HepG2 (cell line): ENCODE results near the gene BBS9. TPM values are rescaled to one million over a fixed set of nuclear protein-coding genes. Genes with fewer than 3 reads are reported as not detected.

Experiments
- ATAC-seq: fragments of 200-7000 bp; cut with Tn5 transposase; 3 replicates; pipeline ENCODE4 v1.9.1; 2020; ENCODE audit warnings: mild to moderate bottlenecking, moderate library complexity
- BruUV-seq: library from RNA; stranded (reverse); fragments of 400-500 nt; replicated peaks from 2 replicates; lab custom pipeline; 2021; lab: Mats Ljungman, UMichigan
- CTCF ChIA-PET: fragments of 300-600 bp; formaldehyde crosslinking; extraction: SDS; loops from one replicate; lab custom pipeline; 2021; ENCODE audit warnings: low total read pairs, inconsistent platforms, low intra/inter-chr PET ratio; lab: Yijun Ruan, JAX
- POLR2A ChIA-PET: fragments of 350-600 bp; sonication (Branson Sonifier 250); formaldehyde crosslinking; loops from one replicate; lab custom pipeline; 2020; ENCODE audit warnings: antibody characterized with exemption, inconsistent platforms; lab: Yijun Ruan, JAX
- DNase-seq: peaks from one replicate; pipeline ENCODE4 v3.0.0-alpha.2; 2015; ENCODE audit warnings: low spot score
- FAIRE-seq: peaks from 3 replicates; lab custom pipeline; 2011; peaks lifted over from hg19 to GRCh38; lab: Jason Lieb, UNC
- H2AFZ ChIP-seq: one replicate; pipeline ENCODE4 v1.6.1; 2011; ENCODE audit warnings: low read length, inconsistent platforms
- H3K27ac ChIP-seq: fragments of 300-600 bp; 3 replicates; pipeline ENCODE4 v1.8.0; 2011; ENCODE audit warnings: mixed run types, mild to moderate bottlenecking, mixed read lengths, low read length, inconsistent platforms; ENCODE audit not compliant: insufficient read depth; ENCODE audit errors: extremely low read length
- H3K27me3 ChIP-seq, 2 experiments: fragments of 200-600 bp in 1 of 2; 2 replicates in 1 of 2; 3 replicates in 1 of 2; pipeline versions ENCODE4 v1.6.0 to v1.8.0; 2011; ENCODE audit warnings: low read length in 2 of 2, mild to moderate bottlenecking in 2 of 2, moderate library complexity in 2 of 2, inconsistent platforms in 1 of 2; ENCODE audit not compliant: insufficient read depth in 2 of 2, control insufficient read depth in 1 of 2
- H3K36me3 ChIP-seq, 2 experiments: fragments of 200-600 bp in 1 of 2; replicated peaks in 1 of 2; 2 replicates in 1 of 2; 3 replicates in 1 of 2; pipeline versions ENCODE4 v1.5.1 to v1.8.0; 2011; ENCODE audit warnings: low read length in 2 of 2, inconsistent platforms in 1 of 2; ENCODE audit not compliant: insufficient read depth in 2 of 2, control insufficient read depth in 1 of 2
- H3K4me1 ChIP-seq: 2 replicates; pipeline ENCODE4 v1.5.1; 2012; ENCODE audit warnings: low read length, inconsistent platforms; ENCODE audit not compliant: insufficient read depth
- H3K4me2 ChIP-seq: 2 replicates; pipeline ENCODE4 v1.6.0; 2011; ENCODE audit warnings: low read depth, low read length, inconsistent platforms
- H3K4me3 ChIP-seq, 3 experiments: fragments of 200-600 bp in 1 of 3; sonication (generic), shearing (Covaris generic) in 1 of 3; replicated peaks in 1 of 3; 2 replicates each; pipeline ENCODE4 v1.5.1; 2011 to 2016; ENCODE audit warnings: low read length in 3 of 3, inconsistent platforms in 2 of 3, low read depth in 2 of 3, mild to moderate bottlenecking in 2 of 3, control low read depth in 1 of 3, mixed read lengths in 1 of 3; ENCODE audit not compliant: insufficient read depth in 1 of 3
- H3K79me2 ChIP-seq: one replicate; pipeline ENCODE4 v1.6.1; 2011; ENCODE audit warnings: low read length, inconsistent platforms; ENCODE audit not compliant: insufficient read depth
- H3K9ac ChIP-seq: 2 replicates; pipeline ENCODE4 v1.6.0; 2011; ENCODE audit warnings: mild to moderate bottlenecking, low read depth, low read length, inconsistent platforms; ENCODE audit not compliant: insufficient read depth
- H3K9me3 ChIP-seq: 2 replicates; pipeline ENCODE4 v1.5.1; 2012; ENCODE audit warnings: mild to moderate bottlenecking, low read length
- H4K20me1 ChIP-seq: 2 replicates; pipeline ENCODE4 v1.6.0; 2011; ENCODE audit warnings: inconsistent platforms, mild to moderate bottlenecking, low read length, moderate library complexity; ENCODE audit not compliant: insufficient read depth
- BRCA1 ChIP-seq: sonication (generic); formaldehyde crosslinking; IDR thresholded peaks from 2 replicates; pipeline ENCODE4 v1.4.0; 2020; ENCODE audit warnings: missing genetic modification reagents
- HCFC1 ChIP-seq: fragments of 150-350 bp; IDR thresholded peaks from 2 replicates; pipeline ENCODE4 v1.6.1; 2014; ENCODE audit warnings: low read depth, low read length
- KDM4B ChIP-seq: sonication (generic); formaldehyde crosslinking; IDR thresholded peaks from 2 replicates; pipeline ENCODE4 v1.4.0; 2020; ENCODE audit warnings: missing genetic modification reagents
- PPARG ChIP-seq: conservative IDR thresholded peaks from 2 replicates; pipeline ENCODE4 v1.6.1; 2016; ENCODE audit warnings: missing biosample characterization, missing genetic modification reagents
- STAG1 ChIP-seq: sonication (generic); formaldehyde crosslinking; IDR thresholded peaks from 2 replicates; pipeline ENCODE4 v1.4.0; 2020; ENCODE audit warnings: missing genetic modification reagents
- TCF7L2 ChIP-seq: IDR thresholded peaks from 2 replicates; pipeline ENCODE4 v1.6.1; 2011; ENCODE audit warnings: mild to moderate bottlenecking, low read depth, low read length, moderate library complexity
- WGBS: methylation state at CpG from one replicate; pipeline ENCODE4 v1.1.6; 2017; ENCODE audit warnings: low lambda C conversion rate; 5-methylcytosine and 5-hydroxymethylcytosine counted together
- in situ Hi-C: cut with HindIII; loops from 2 replicates; pipeline ENCODE4 v1.10.0; 2017; ENCODE audit warnings: low pct_unique_long_range_greater_than_20kb; ENCODE audit not compliant: extremely low pct_ligation_motif_present
- intact Hi-C: fragments of 100-400 bp; cut with micrococcal nuclease; formaldehyde crosslinking; loops from one replicate; pipeline ENCODE4 v1.10.0; 2022; ENCODE audit not compliant: unreplicated experiment
- polyA plus RNA-seq, 8 experiments: library from polyadenylated mRNA; depleted of rRNA in 3 of 8; stranded (reverse) in 7 of 8; unstranded in 1 of 8; fragments of >200 nt; fragmentation: Illumina TruSeq in 4 of 8; extraction: Trizol in 4 of 8; gene quantifications; 2 replicates each; pipeline versions ENCODE4 v1.2.1 to v1.2.3, GENCODE V29; 2011 to 2016; ENCODE audit warnings: low read depth in 4 of 8, missing spikeins in 1 of 8, mixed read lengths in 1 of 8; ENCODE audit not compliant: insufficient read depth in 1 of 8
- total RNA-seq, 5 experiments: library from RNA; depleted of rRNA; stranded (reverse); fragments of >200 nt; fragmentation: Illumina TruSeq; extraction: Trizol; gene quantifications; 2 replicates each; pipeline ENCODE4 v1.2.3, GENCODE V29; 2016; ENCODE audit warnings: low read depth in 1 of 5
- TF ChIP-seq, protein P1 (sequence below): sonication (generic); formaldehyde crosslinking; IDR thresholded peaks from 2 replicates; pipeline ENCODE4 v1.9.0; 2022; ENCODE audit warnings: missing genetic modification reagents, mild to moderate bottlenecking, borderline replicate concordance
- TF ChIP-seq, protein P2 (sequence below): sonication (generic); formaldehyde crosslinking; IDR thresholded peaks from 2 replicates; pipeline ENCODE4 v1.8.1; 2023; ENCODE audit warnings: missing genetic modification reagents, mild to moderate bottlenecking, borderline replicate concordance
- TF ChIP-seq, protein P3 (sequence below): sonication (generic); formaldehyde crosslinking; IDR thresholded peaks from 2 replicates; pipeline ENCODE4 v1.4.0; 2020; ENCODE audit warnings: mild to moderate bottlenecking, missing genetic modification reagents, borderline replicate concordance
- TF ChIP-seq, protein P4 (sequence below): sonication (generic); formaldehyde crosslinking; IDR thresholded peaks from 2 replicates; pipeline ENCODE4 v1.5.1; 2020; ENCODE audit warnings: missing genetic modification reagents, mild to moderate bottlenecking, borderline replicate concordance

BBS9 gene
- total and polyA plus RNA-seq, 2 of the 13 experiments (the other 11 are each of a cell fraction or from before 2014, with no cell fraction given) = 5.1 to 7.8 TPM

DNA sequence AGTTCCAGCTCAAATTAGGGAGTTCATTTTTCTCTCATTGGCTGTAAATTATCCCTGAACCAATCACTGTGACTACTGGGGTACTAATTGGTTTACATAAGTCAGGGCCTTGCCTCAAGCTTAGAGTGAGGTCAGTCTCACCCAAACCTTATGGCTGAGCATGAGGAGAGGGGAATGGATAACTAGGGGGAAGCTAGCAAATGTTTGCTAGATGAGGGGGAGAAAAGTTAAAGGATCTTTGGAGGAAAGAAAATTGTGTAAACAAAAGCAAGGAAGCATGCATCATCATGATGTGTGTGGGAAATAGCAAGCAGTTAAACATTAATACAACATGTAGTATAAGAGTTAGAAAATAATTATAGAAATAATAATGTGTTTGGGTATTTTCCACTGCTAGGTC is 121.9 kb downstream of the BBS9 start (continued):
- no peak for TF ChIP-seq PPARG

DNA sequence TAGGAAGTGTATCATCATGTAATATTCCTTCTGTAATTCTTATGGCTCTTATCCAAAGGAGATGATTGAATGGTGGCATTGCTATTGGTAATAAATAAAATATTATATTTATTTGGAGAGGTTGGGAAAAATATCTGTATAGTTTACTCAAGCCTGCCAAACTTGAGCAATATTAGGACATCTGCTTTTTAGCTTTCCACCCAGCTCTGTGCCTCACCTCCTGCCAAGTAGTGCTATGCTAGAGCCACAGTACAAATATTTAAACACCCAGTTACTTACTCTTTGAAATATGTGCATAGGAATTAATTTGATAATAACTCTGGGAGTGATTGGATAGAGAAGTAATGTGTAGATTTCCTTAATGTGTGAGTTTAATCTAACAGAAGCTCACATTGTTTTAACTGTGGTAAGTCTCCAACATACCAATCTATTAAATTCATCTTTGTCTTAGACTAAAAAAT is 129.2 kb downstream of the BBS9 start:
- ATAC-seq (no peak), DNase-seq (no peak), FAIRE-seq (no peak)
- TF ChIP-seq BRCA1 (CRISPR knock-in tag) = no peak
- no peak overlapping the region for H3K9ac ChIP-seq
- H3K9me3 ChIP-seq = no peaks in the 10 kb centered on the region
- CTCF ChIA-PET = no interaction called here
- no peak overlapping the region for H3K4me2 ChIP-seq
- H3K79me2 ChIP-seq = no peaks in the 10 kb centered on the region
- peaks cover 18% of the 10 kb centered on the region; the same call in 1 of the 2 replicates for H3K4me1 ChIP-seq
- H3K27me3 ChIP-seq = no peaks in the 10 kb centered on the region
- no peak overlapping the region for H3K4me3 ChIP-seq
- no peak overlapping the region for H2AFZ ChIP-seq
- no peaks in the 10 kb centered on the region for H3K36me3 ChIP-seq
- POLR2A ChIA-PET = no interaction called here
- intact Hi-C loops (no loop called here), in situ Hi-C loops (no loop called here)
- H4K20me1 ChIP-seq = no peaks in the 10 kb centered on the region
- H3K27ac ChIP-seq = no peak overlapping the region
- BruUV-seq = no TSS peak

DNA sequence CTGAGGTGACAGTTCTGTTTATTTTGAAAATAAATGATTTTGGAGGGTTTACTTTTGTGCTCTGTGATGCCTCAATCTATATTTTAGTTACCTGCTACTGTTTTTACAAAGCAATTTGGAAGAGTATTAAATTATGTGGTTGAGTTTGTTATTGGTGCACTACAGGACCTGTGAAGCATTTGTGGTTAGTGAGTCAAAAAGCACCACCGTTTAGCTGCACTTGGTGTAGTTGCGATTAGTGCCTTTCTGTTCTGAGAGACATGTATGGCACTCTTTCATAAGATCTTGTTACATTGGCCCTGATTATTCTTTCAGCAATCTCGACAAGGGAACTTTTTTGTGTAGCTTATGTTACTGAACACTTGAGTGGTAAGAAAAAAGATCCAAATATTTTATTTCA is 132.2 kb downstream of the BBS9 start:
- ChIA-PET POLR2A (no interaction called here), CTCF (no interaction called here)
- WGBS = 68% methylated on average over 3 of the region's 3 CpGs
- no peak overlapping the region for H3K9ac ChIP-seq
- no peaks in the 10 kb centered on the region for H3K79me2 ChIP-seq
- no peak overlapping the region for H3K4me2 ChIP-seq
- H4K20me1 ChIP-seq = no peaks in the 10 kb centered on the region
- no peak overlapping the region for H3K27ac ChIP-seq
- no peaks in the 10 kb centered on the region for H3K27me3 ChIP-seq
- H3K9me3 ChIP-seq = no peaks in the 10 kb centered on the region
- no peak overlapping the region for H2AFZ ChIP-seq
- no peak for ATAC-seq
- peaks cover 9% of the 10 kb centered on the region; the same call in 1 of the 2 replicates for H3K4me1 ChIP-seq
- intact Hi-C loops (no loop called here), in situ Hi-C loops (no loop called here)
- H3K4me3 ChIP-seq = no peak overlapping the region
- no peak for DNase-seq
- FAIRE-seq = no peak
- H3K36me3 ChIP-seq = no peaks in the 10 kb centered on the region
- no TSS peak for BruUV-seq
- TF ChIP-seq HCFC1 (no peak), STAG1 (CRISPR knock-in tag) (no peak), KDM4B (CRISPR knock-in tag) (no peak), TCF7L2 (no peak)
- TF ChIP-seq, protein P1, sequence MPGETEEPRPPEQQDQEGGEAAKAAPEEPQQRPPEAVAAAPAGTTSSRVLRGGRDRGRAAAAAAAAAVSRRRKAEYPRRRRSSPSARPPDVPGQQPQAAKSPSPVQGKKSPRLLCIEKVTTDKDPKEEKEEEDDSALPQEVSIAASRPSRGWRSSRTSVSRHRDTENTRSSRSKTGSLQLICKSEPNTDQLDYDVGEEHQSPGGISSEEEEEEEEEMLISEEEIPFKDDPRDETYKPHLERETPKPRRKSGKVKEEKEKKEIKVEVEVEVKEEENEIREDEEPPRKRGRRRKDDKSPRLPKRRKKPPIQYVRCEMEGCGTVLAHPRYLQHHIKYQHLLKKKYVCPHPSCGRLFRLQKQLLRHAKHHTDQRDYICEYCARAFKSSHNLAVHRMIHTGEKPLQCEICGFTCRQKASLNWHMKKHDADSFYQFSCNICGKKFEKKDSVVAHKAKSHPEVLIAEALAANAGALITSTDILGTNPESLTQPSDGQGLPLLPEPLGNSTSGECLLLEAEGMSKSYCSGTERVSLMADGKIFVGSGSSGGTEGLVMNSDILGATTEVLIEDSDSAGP (CRISPR knock-in tag) = no peak
- TF ChIP-seq, protein P2, sequence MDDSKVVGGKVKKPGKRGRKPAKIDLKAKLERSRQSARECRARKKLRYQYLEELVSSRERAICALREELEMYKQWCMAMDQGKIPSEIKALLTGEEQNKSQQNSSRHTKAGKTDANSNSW (CRISPR knock-in tag) = no peak
- TF ChIP-seq, protein P3, sequence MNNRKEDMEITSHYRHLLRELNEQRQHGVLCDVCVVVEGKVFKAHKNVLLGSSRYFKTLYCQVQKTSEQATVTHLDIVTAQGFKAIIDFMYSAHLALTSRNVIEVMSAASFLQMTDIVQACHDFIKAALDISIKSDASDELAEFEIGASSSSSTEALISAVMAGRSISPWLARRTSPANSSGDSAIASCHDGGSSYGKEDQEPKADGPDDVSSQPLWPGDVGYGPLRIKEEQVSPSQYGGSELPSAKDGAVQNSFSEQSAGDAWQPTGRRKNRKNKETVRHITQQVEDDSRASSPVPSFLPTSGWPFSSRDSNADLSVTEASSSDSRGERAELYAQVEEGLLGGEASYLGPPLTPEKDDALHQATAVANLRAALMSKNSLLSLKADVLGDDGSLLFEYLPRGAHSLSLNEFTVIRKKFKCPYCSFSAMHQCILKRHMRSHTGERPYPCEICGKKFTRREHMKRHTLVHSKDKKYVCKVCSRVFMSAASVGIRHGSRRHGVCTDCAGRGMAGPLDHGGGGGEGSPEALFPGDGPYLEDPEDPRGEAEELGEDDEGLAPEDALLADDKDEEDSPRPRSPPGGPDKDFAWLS (CRISPR knock-in tag) = no peak
- TF ChIP-seq, protein P4, sequence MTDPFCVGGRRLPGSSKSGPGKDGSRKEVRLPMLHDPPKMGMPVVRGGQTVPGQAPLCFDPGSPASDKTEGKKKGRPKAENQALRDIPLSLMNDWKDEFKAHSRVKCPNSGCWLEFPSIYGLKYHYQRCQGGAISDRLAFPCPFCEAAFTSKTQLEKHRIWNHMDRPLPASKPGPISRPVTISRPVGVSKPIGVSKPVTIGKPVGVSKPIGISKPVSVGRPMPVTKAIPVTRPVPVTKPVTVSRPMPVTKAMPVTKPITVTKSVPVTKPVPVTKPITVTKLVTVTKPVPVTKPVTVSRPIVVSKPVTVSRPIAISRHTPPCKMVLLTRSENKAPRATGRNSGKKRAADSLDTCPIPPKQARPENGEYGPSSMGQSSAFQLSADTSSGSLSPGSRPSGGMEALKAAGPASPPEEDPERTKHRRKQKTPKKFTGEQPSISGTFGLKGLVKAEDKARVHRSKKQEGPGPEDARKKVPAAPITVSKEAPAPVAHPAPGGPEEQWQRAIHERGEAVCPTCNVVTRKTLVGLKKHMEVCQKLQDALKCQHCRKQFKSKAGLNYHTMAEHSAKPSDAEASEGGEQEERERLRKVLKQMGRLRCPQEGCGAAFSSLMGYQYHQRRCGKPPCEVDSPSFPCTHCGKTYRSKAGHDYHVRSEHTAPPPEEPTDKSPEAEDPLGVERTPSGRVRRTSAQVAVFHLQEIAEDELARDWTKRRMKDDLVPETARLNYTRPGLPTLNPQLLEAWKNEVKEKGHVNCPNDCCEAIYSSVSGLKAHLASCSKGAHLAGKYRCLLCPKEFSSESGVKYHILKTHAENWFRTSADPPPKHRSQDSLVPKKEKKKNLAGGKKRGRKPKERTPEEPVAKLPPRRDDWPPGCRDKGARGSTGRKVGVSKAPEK (CRISPR knock-in tag) = no peak
